Measurements from ENCODE around the gene S100P. TPM values are rescaled to one million over a fixed set of nuclear protein-coding genes. Genes with fewer than 3 reads are reported as not detected.

S100P gene
- total RNA-seq, 2 donors from 2014 or later: 7.3 to 21.9 TPM

- Histone ChIP-seq H3K9me3 (no peaks in the 10 kb centered on the region), H3K4me3 (no peak overlapping the region), H3K36me3 (no peaks in the 10 kb centered on the region), H3K27ac (no peak overlapping the region), H3K4me1 (replicated peaks) (peaks cover 13% of the 10 kb centered on the region), H3K27me3 (replicated peaks; ENCODE audit: insufficient read depth) (no peaks in the 10 kb centered on the region)
- TF ChIP-seq POLR2AphosphoS5 (IDR thresholded peaks at IDR 0.05) (no peak), CTCF (IDR thresholded peaks at IDR 0.05) (no peak), POLR2A (IDR thresholded peaks at IDR 0.05) (no peak)
- DNase-seq (ENCODE audit: low spot score): no peak
- intact Hi-C loops (cut with DNase I): no loop called here
- WGBS: 80% methylated on average over 20 of the region's 20 CpGs
Observed at GRCh38 chr4:6730603-6731317, 37.1 kb downstream of the S100P start.

- Histone ChIP-seq H3K4me3 (no peak overlapping the region), H3K9me3 (no peaks in the 10 kb centered on the region), H3K27me3 (replicated peaks; ENCODE audit: insufficient read depth) (no peaks in the 10 kb centered on the region), H3K4me1 (replicated peaks) (peaks cover 13% of the 10 kb centered on the region), H3K27ac (no peak overlapping the region), H3K36me3 (no peaks in the 10 kb centered on the region)
- WGBS: 95% methylated on average over 8 of the region's 8 CpGs
- no peak for TF ChIP-seq POLR2AphosphoS5 (IDR thresholded peaks at IDR 0.05)
- TF ChIP-seq CTCF (IDR thresholded peaks at IDR 0.05): no peak
- no peak for TF ChIP-seq POLR2A (IDR thresholded peaks at IDR 0.05)
- intact Hi-C loops (cut with DNase I): no loop called here
- no peak for DNase-seq (ENCODE audit: low spot score)
Observed at GRCh38 chr4:6731318-6731675, 37.6 kb downstream of the S100P start.

GRCh38 chr4:6731780-6732179 is 38.1 kb downstream of the S100P start:
- no peaks in the 10 kb centered on the region for H3K27me3 ChIP-seq (replicated peaks; ENCODE audit: insufficient read depth)
- intact Hi-C loops (cut with DNase I): no loop called here
- TF ChIP-seq POLR2A (IDR thresholded peaks at IDR 0.05): no peak
- no peak for TF ChIP-seq POLR2AphosphoS5 (IDR thresholded peaks at IDR 0.05)
- TF ChIP-seq CTCF (IDR thresholded peaks at IDR 0.05): no peak
- no peaks in the 10 kb centered on the region for H3K36me3 ChIP-seq
- H3K4me3 ChIP-seq: no peak overlapping the region
- H3K4me1 ChIP-seq (replicated peaks): peaks cover 13% of the 10 kb centered on the region
- no peak for DNase-seq (ENCODE audit: low spot score)
- H3K9me3 ChIP-seq: no peaks in the 10 kb centered on the region
- H3K27ac ChIP-seq: no peak overlapping the region
- WGBS: 86% methylated on average over 6 of the region's 6 CpGs

GRCh38 chr4:6732441-6733357 is 39.0 kb downstream of the S100P start:
- Histone ChIP-seq H3K9me3 (no peaks in the 10 kb centered on the region), H3K4me3 (no peak overlapping the region), H3K4me1 (replicated peaks) (peaks cover 13% of the 10 kb centered on the region), H3K27me3 (replicated peaks; ENCODE audit: insufficient read depth) (no peaks in the 10 kb centered on the region), H3K36me3 (no peaks in the 10 kb centered on the region), H3K27ac (peak overlapping the region in 1 of 2 donors; percentile 38)
- intact Hi-C loops (cut with DNase I): no loop called here
- no peak for DNase-seq (ENCODE audit: low spot score)
- WGBS: 65% methylated on average over 21 of the region's 21 CpGs
- TF ChIP-seq POLR2AphosphoS5 (IDR thresholded peaks at IDR 0.05) (peak; percentile 37), POLR2A (IDR thresholded peaks at IDR 0.05) (no peak), CTCF (IDR thresholded peaks at IDR 0.05) (no peak)

Measured in prostate gland (tissue), 2 donors.